Sigmoid colon (tissue), 4 donors: ENCODE results near the gene SURF1.

Source experiments
- CTCF ChIP-seq, 4 experiments: fragments of 450-650 bp in 3 of 4; fragments of 200-600 bp in 1 of 4; IDR thresholded peaks; one replicate each; pipeline ENCODE4 v1.5.1; 2016 to 2019; ENCODE audit warnings: antibody characterized with exemption in 4 of 4, mild to moderate bottlenecking in 3 of 4, moderate library complexity in 2 of 4
- POLR2A ChIP-seq, 2 donors: fragments of 450-650 bp; IDR thresholded peaks; one replicate each; pipeline ENCODE4 v1.6.1; 2016; ENCODE audit warnings: antibody characterized with exemption in 2 of 2, mild to moderate bottlenecking in 2 of 2, moderate library complexity in 2 of 2
- POLR2AphosphoS5 ChIP-seq, 4 donors: sonication (generic); formaldehyde crosslinking; IDR thresholded peaks; one replicate each; pipeline ENCODE4 v1.6.1; 2017; ENCODE audit warnings: antibody characterized with exemption in 4 of 4

GRCh38 chr9:133357656-133358055 lies 1.4 kb upstream of the SURF1 start:
- TF ChIP-seq CTCF (IDR thresholded peaks at IDR 0.05) (no peak), POLR2AphosphoS5 (IDR thresholded peaks at IDR 0.05) (no peak), POLR2A (IDR thresholded peaks at IDR 0.05) (no peak)
